ENCODE measurements around the gene DGCR6. TPM values are rescaled to one million over a fixed set of nuclear protein-coding genes. Genes with fewer than 3 reads are reported as not detected.
A peak's percentile ranks its signal among the peaks of the same experiment; 100 is the strongest.
"Not testable (repeated sequence)": the region's sequence is repeated elsewhere in the genome, so short reads cannot be mapped to it uniquely, and the experiment has no call there.

DGCR6 gene
- total RNA-seq, 1 donor from 2014 or later, result 5.0 TPM

GRCh38 chr22:18929459-18929858, 23.3 kb downstream of the DGCR6 start:
- DNase-seq (ENCODE audit: low read depth), result no peak

GRCh38 chr22:18931905-18932652, 26.0 kb downstream of the DGCR6 start:
- no peak for DNase-seq (ENCODE audit: low read depth)

GRCh38 chr22:18933914-18934313, 27.8 kb downstream of the DGCR6 start:
- no peak for DNase-seq (ENCODE audit: low read depth)

- not testable (repeated sequence) for DNase-seq (ENCODE audit: low read depth)
These were observed 28.6 kb downstream of the DGCR6 start for GRCh38 chr22:18934688-18935087.

- no peak for DNase-seq (ENCODE audit: low read depth)
These were observed 29.9 kb downstream of the DGCR6 start, which contains the start of gene PRODH for GRCh38 chr22:18935889-18936529. Gene PRODH (minus strand): TSS chr22:18936293. CDS start chr22:18936287, 6 bp downstream.

- DNase-seq (ENCODE audit: low read depth), result not testable (repeated sequence)
These were observed 32.6 kb downstream of the DGCR6 start for GRCh38 chr22:18938691-18939090.

GRCh38 chr22:18947105-18947504, 41.0 kb downstream of the DGCR6 start:
- not testable (repeated sequence) for DNase-seq (ENCODE audit: low read depth)

GRCh38 chr22:18947905-18948304, 41.8 kb downstream of the DGCR6 start:
- DNase-seq (ENCODE audit: low read depth), result no peak

GRCh38 chr22:18950141-18950540, 44.0 kb downstream of the DGCR6 start:
- no peak for DNase-seq (ENCODE audit: low read depth)

GRCh38 chr22:18952022-18952421, 45.9 kb downstream of the DGCR6 start:
- DNase-seq (ENCODE audit: low read depth), result no peak

GRCh38 chr22:18953128-18953527, 47.0 kb downstream of the DGCR6 start:
- DNase-seq (ENCODE audit: low read depth), result not testable (repeated sequence)

GRCh38 chr22:18954303-18954989, 48.3 kb downstream of the DGCR6 start:
- peak; percentile 37 for DNase-seq (ENCODE audit: low read depth)

- DNase-seq (ENCODE audit: low read depth), result no peak
These were observed 49.0 kb downstream of the DGCR6 start for GRCh38 chr22:18954990-18955571.

GRCh38 chr22:18955696-18956095, 49.6 kb downstream of the DGCR6 start:
- DNase-seq (ENCODE audit: low read depth), result no peak

GRCh38 chr22:18956121-18956895, 50.2 kb downstream of the DGCR6 start:
- not testable (repeated sequence) for DNase-seq (ENCODE audit: low read depth)

GRCh38 chr22:18956956-18957355, 50.8 kb downstream of the DGCR6 start:
- not testable (repeated sequence) for DNase-seq (ENCODE audit: low read depth)

- DNase-seq (ENCODE audit: low read depth), result not testable (repeated sequence)
These were observed 51.7 kb downstream of the DGCR6 start for GRCh38 chr22:18957621-18958320.

GRCh38 chr22:18958321-18958705, 52.2 kb downstream of the DGCR6 start:
- not testable (repeated sequence) for DNase-seq (ENCODE audit: low read depth)

GRCh38 chr22:18958738-18959137, 52.6 kb downstream of the DGCR6 start:
- DNase-seq (ENCODE audit: low read depth), result peak; percentile 44

- not testable (repeated sequence) for DNase-seq (ENCODE audit: low read depth)
These were observed 53.1 kb downstream of the DGCR6 start for GRCh38 chr22:18959266-18959665.

Data from myocyte (in vitro differentiated cells).